Measurements from ENCODE around the gene RAB44. TPM values are rescaled to one million over a fixed set of nuclear protein-coding genes. Genes with fewer than 3 reads are reported as not detected.

Gene RAB44
- total RNA-seq, 1 experiment from 2014 or later = not detected

- H3K27me3 Mint-ChIP-seq (ENCODE audit: insufficient read depth, unreplicated experiment) = no peaks in the 10 kb centered on the region
- CTCF ChIA-PET = interaction anchor here (0.5 to 0.7 kb wide), 2 partner anchors 29 to 80 kb away, joined by 3 read pairs; no protein-coding TSS in a partner anchor
- H3K9me3 ChIP-seq = no peaks in the 10 kb centered on the region
These were observed 25.8 kb upstream of the RAB44 start for GRCh38 chr6:36671687-36672375.

GRCh38 chr6:36673882-36674281, 23.7 kb upstream of the RAB44 start:
- H3K27me3 ChIP-seq (replicated peaks; ENCODE audit: control insufficient read depth, insufficient read depth, low read length) = no peaks in the 10 kb centered on the region
- Mint-ChIP-seq H3K4me1 (ENCODE audit: low read depth, unreplicated experiment) (peaks cover 21% of the 10 kb centered on the region), H3K27ac (ENCODE audit: unreplicated experiment) (no peak overlapping the region), H3K27me3 (ENCODE audit: insufficient read depth, unreplicated experiment) (no peaks in the 10 kb centered on the region), H3K9me3 (ENCODE audit: unreplicated experiment) (no peaks in the 10 kb centered on the region), H3K36me3 (ENCODE audit: insufficient read depth, unreplicated experiment) (no peaks in the 10 kb centered on the region), H3K4me3 (ENCODE audit: unreplicated experiment) (no peak overlapping the region)
- no peaks in the 10 kb centered on the region for H3K36me3 ChIP-seq (ENCODE audit: control insufficient read depth, insufficient read depth, low read length)
- DNase-seq = no peak
- no TSS peak for BruUV-seq (replicated peaks)
- ChIA-PET POLR2A (no interaction called here), CTCF (no interaction called here)
- H3K4me3 ChIP-seq (ENCODE audit: low read depth, low read length) = no peak overlapping the region
- TF ChIP-seq CTCF (IDR thresholded peaks at IDR 0.05; ENCODE audit: insufficient read depth in 1 of 2, low read depth in 1 of 2, low read length in 1 of 2, severe bottlenecking in 1 of 2, unreplicated experiment in 1 of 2) = no peak
- intact Hi-C loops (cut with micrococcal nuclease; ENCODE audit: unreplicated experiment) = no loop called here
- H3K4me1 ChIP-seq = peaks cover 9% of the 10 kb centered on the region
- H3K9me3 ChIP-seq = no peaks in the 10 kb centered on the region

More at GRCh38 chr6:36671687-36672375, 25.8 kb upstream of the RAB44 start:
- H3K36me3 Mint-ChIP-seq (ENCODE audit: insufficient read depth, unreplicated experiment) = no peaks in the 10 kb centered on the region
- H3K4me1 Mint-ChIP-seq (ENCODE audit: low read depth, unreplicated experiment) = peaks cover under 1% of the 10 kb centered on the region
- H3K36me3 ChIP-seq (ENCODE audit: control insufficient read depth, insufficient read depth, low read length) = no peaks in the 10 kb centered on the region
- no TSS peak for BruUV-seq (replicated peaks)
- TF ChIP-seq CTCF (IDR thresholded peaks at IDR 0.05; ENCODE audit: insufficient read depth in 1 of 2, low read depth in 1 of 2, low read length in 1 of 2, severe bottlenecking in 1 of 2, unreplicated experiment in 1 of 2) = no peak
- no peaks in the 10 kb centered on the region for H3K9me3 Mint-ChIP-seq (ENCODE audit: unreplicated experiment)
- no peak overlapping the region for H3K4me3 Mint-ChIP-seq (ENCODE audit: unreplicated experiment)
- DNase-seq = no peak
- no peaks in the 10 kb centered on the region for H3K27me3 ChIP-seq (replicated peaks; ENCODE audit: control insufficient read depth, insufficient read depth, low read length)
- intact Hi-C loops (cut with micrococcal nuclease; ENCODE audit: unreplicated experiment) = no loop called here
- no peaks in the 10 kb centered on the region for H3K4me1 ChIP-seq
- H3K27ac Mint-ChIP-seq (ENCODE audit: unreplicated experiment) = no peak overlapping the region
- POLR2A ChIA-PET = no interaction called here
- H3K4me3 ChIP-seq (ENCODE audit: low read depth, low read length) = no peak overlapping the region

- Histone ChIP-seq H3K27me3 (replicated peaks; ENCODE audit: control insufficient read depth, insufficient read depth, low read length) (no peaks in the 10 kb centered on the region), H3K4me1 (peaks cover 9% of the 10 kb centered on the region), H3K4me3 (ENCODE audit: low read depth, low read length) (no peak overlapping the region), H3K9me3 (no peaks in the 10 kb centered on the region), H3K36me3 (ENCODE audit: control insufficient read depth, insufficient read depth, low read length) (no peaks in the 10 kb centered on the region)
- ChIA-PET POLR2A (interaction anchor here (0.6 kb wide), 1 partner anchor 78 kb away, joined by 3 read pairs; no protein-coding TSS in a partner anchor), CTCF (no interaction called here)
- H3K4me1 Mint-ChIP-seq (ENCODE audit: low read depth, unreplicated experiment) = peaks cover 21% of the 10 kb centered on the region
- no TSS peak for BruUV-seq (replicated peaks)
- no peak overlapping the region for H3K27ac Mint-ChIP-seq (ENCODE audit: unreplicated experiment)
- intact Hi-C loops (cut with micrococcal nuclease; ENCODE audit: unreplicated experiment) = no loop called here
- no peak for DNase-seq
- no peak overlapping the region for H3K4me3 Mint-ChIP-seq (ENCODE audit: unreplicated experiment)
- no peaks in the 10 kb centered on the region for H3K9me3 Mint-ChIP-seq (ENCODE audit: unreplicated experiment)
- H3K27me3 Mint-ChIP-seq (ENCODE audit: insufficient read depth, unreplicated experiment) = no peaks in the 10 kb centered on the region
- no peak for TF ChIP-seq CTCF (IDR thresholded peaks at IDR 0.05; ENCODE audit: insufficient read depth in 1 of 2, low read depth in 1 of 2, low read length in 1 of 2, severe bottlenecking in 1 of 2, unreplicated experiment in 1 of 2)
- peaks cover 1% of the 10 kb centered on the region for H3K36me3 Mint-ChIP-seq (ENCODE audit: insufficient read depth, unreplicated experiment)
These were observed 22.7 kb upstream of the RAB44 start for GRCh38 chr6:36674942-36675341.
